Measurements from ENCODE around the gene CIAO1.

DNA sequence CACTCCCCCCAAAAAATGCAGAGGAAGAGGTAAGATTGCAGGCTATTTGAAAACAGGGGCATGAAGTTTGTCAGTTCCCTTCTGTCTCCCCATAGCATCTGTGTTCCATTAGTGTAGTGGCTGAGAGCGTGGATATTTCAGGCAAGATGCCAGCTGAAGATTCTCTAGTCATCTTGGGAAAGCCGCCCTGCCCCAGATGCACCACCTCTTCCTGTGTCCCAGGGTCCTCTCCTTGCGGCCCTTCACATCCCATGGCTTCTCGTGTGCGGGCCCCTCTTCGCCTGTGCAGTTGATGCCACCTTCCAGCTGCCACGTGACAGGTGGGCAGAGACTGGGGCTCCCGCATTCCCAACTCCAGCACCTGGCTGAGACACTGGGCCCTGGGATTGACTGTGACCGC lies 16.4 kb upstream of the CIAO1 start:
- TF ChIP-seq, protein P1, sequence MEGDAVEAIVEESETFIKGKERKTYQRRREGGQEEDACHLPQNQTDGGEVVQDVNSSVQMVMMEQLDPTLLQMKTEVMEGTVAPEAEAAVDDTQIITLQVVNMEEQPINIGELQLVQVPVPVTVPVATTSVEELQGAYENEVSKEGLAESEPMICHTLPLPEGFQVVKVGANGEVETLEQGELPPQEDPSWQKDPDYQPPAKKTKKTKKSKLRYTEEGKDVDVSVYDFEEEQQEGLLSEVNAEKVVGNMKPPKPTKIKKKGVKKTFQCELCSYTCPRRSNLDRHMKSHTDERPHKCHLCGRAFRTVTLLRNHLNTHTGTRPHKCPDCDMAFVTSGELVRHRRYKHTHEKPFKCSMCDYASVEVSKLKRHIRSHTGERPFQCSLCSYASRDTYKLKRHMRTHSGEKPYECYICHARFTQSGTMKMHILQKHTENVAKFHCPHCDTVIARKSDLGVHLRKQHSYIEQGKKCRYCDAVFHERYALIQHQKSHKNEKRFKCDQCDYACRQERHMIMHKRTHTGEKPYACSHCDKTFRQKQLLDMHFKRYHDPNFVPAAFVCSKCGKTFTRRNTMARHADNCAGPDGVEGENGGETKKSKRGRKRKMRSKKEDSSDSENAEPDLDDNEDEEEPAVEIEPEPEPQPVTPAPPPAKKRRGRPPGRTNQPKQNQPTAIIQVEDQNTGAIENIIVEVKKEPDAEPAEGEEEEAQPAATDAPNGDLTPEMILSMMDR (IDR thresholded peaks at IDR 0.05; ENCODE audit: poor library complexity), result no peak
- TF ChIP-seq EZH2phosphoT487 (IDR thresholded peaks at IDR 0.05; ENCODE audit: low read depth, severe bottlenecking, unreplicated experiment), result no peak
